Activated naive CD4-positive, alpha-beta T cell treated with anti-CD3 and anti-CD28 coated beads, Interleukin-2, amount 50 U/mL, for 72 hours (primary cell): ENCODE measurements around the gene ZNF598. TPM values are rescaled to one million over a fixed set of nuclear protein-coding genes. Genes with fewer than 3 reads are reported as not detected.
"Not testable (repeated sequence)": the region's sequence is repeated elsewhere in the genome, so short reads cannot be mapped to it uniquely, and the experiment has no call there.

Experiments
- ATAC-seq, 2 donors: fragments of 150-1000 bp; cut with Tn5 transposase; 2 replicates each; pipeline ENCODE4 v1.10.0; 2021; ENCODE audit warnings: mild to moderate bottlenecking in 2 of 2, moderate library complexity in 2 of 2
- DNase-seq, 2 donors: peaks; one replicate each; pipeline ENCODE4 v3.0.0; 2021 to 2022; ENCODE audit warnings: low spot score in 2 of 2
- H3K27ac Mint-ChIP-seq, 2 donors: one replicate each; pipeline ENCODE4 v1.8.0; 2022; ENCODE audit warnings: mild to moderate bottlenecking in 2 of 2, mixed read lengths in 2 of 2
- H3K36me3 Mint-ChIP-seq, 2 donors: one replicate each; pipeline ENCODE4 v1.8.0; 2022; ENCODE audit warnings: mixed read lengths in 2 of 2
- H3K9me3 Mint-ChIP-seq, 2 donors: one replicate each; pipeline ENCODE4 v1.8.0; 2022; ENCODE audit warnings: mixed read lengths in 2 of 2
- total RNA-seq, 2 donors: library from RNA; stranded (reverse); gene quantifications; one replicate each; pipeline ENCODE4 v1.2.3, GENCODE V29; 2022

Gene ZNF598
- total RNA-seq, 2 donors from 2014 or later = 72.2 to 87.9 TPM

DNA sequence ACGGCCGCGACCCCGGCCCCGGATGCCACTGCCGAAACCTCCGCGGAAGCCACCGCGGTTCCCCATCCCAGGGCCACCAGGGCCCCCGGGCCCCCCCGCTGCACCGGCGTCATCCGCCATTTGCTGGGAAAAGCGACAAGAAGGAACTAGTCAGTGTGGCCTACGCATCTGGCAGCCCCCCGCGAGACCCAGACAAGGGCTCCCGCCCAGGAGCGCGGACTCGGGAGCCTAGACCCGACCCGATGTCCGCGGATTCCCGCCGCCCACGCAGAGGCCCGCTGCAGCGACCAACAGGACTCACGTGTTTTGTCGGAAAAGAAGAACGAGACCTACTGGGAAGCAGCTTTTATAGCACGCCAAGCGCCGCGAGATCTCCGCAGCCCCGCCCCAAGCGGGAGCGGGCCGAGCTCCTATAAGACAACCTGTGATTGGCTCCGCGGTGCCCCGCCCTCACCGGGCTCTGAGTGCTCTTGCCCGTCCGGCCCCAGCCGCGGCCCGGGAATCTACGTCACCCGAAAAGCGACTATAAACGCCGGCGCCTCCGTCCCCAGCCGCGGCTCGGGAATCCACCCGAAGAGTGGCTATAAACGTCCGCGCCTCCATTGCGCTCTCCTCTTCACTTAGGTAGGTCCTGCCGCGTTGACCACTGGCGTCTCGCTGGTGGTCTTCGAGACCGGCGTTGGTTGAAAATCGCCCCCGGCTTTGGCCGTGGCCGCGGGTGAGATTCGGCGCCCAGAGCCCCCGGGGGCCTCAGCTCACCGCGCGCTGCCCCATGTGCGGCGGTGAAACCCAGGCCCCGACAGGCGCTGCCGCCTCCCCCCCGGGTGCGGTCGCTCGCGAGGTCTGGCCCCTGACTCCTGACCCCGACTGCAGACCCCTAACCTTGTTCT is 44.9 kb downstream of the ZNF598 start, which contains the start of gene RPS2:
RPS2 (minus strand) TSS at position 321 of the 890 bp plus-strand sequence; CDS start at position 120, 201 bp downstream.
- ATAC-seq (peak; percentile 87 to 94), DNase-seq (peak; percentile 99)
- H3K27ac Mint-ChIP-seq = peak within 1 kb of the TSS; percentile 99
- peaks cover 50 to 58% of the 10 kb centered on the region in 2 donors for H3K36me3 Mint-ChIP-seq
- H3K9me3 Mint-ChIP-seq = no peaks in the 10 kb centered on the region

DNA sequence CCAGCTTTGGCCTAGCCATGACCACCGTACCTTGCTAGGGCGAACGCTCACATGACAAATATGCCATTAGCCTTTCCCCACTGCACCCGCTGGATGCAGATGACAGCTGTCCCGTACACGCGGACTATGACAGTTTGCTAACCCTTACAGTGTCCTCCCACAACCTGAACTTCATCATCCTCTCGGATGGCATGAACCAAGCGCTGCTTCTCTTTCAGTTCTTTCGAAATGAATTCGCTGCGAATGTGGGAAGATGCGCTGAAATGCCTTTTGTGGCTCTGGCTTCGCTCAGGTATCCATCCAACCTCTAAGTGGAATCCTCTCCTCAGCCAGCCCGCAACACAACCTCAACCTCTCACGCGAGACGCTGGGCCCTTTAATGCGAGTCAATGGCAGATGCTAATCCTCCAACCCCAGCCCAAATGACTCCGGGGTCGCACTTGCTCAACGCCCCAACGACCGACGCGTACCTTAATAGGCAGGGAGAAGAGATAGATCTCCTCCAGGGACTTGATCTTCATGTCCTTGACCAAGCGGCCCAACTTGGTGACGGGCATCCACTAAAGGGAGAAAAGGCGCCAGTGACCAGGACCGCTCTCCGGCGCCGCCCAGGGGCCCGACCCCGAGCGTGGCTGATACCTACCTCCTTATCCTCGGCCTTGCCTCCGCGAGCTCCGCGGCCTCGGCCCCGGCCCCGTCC is 45.7 kb downstream of the ZNF598 start:
- DNase-seq (peak in 1 of 2 donors; percentile 44), ATAC-seq (peak in 1 of 2 donors; percentile 7)
- H3K27ac Mint-ChIP-seq = peak overlapping the region; percentile 97 to 99
- peaks cover 51 to 59% of the 10 kb centered on the region in 2 donors for H3K36me3 Mint-ChIP-seq
- H3K9me3 Mint-ChIP-seq = no peaks in the 10 kb centered on the region

DNA sequence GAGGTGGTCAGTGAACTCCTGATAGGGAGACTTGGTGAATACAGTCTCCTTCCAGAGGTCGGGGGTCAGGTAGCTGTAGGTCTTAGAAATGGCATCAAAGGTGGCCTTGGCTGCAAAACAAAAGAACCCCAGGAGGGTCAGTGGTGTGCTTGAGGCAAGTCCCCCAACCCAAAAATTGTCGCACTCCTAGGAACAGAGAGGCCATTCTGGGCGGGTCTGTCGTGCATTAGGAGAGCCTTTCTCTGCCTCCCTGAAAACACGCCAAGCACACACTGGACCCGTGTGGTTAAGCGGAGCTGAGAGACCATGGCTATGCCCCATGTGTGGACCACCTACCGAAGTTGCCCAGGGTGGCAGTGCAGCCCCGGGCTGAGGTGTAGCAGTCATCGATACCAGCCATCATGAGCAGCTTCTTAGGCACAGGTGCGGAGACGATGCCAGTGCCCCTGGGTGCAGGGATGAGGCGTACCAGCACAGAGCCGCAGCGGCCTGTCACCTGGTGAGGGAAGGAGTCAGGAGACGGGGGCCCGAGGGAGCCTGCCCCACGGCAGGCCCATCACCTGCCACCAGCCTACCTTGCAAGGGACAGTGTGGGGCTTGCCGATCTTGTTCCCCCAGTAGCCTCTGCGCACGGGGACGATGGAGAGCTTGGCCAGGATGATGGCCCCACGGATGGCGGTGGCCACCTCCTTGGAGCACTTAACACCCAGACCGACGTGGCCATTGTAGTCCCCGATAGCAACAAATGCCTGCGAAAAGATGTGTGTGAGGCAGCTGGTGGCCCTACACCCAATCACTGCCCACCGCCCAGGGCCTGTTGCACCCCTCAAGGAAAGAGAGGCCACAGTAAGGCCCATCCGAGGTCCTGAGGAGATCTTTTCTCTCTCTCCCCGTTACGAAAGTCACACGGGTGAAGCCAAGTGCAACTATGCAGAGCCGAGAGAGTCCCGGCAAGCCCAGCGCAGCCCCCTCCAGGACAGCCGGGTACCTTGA is 47.2 kb downstream of the ZNF598 start:
- DNase-seq, ATAC-seq, H3K9me3 Mint-ChIP-seq: not testable (repeated sequence)
- H3K36me3 Mint-ChIP-seq = peaks cover 50 to 59% of the 10 kb centered on the region in 2 donors
- H3K27ac Mint-ChIP-seq = peak overlapping the region; percentile 97 to 99

DNA sequence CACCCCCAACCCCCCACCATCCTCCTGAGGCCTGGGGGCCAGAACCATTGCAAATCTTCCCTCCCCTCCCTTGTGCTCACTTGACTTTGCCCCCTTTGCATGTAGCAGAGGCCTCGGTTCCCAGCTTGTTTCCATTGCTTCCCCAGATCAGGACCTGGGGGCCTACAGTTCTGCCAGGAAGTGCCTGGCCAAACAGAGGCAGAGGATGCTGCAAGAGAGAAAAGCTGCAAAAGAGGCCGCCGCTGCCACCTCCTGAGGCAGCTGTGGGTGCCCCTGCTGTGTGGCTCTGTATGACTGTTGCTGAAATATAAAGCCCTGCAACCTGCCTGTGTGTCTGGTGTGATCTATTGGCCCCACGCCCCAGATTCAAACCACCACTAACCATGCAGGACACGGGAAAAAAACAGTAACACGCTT is 48.0 kb downstream of the ZNF598 start:
- ATAC-seq (no peak), DNase-seq (no peak)
- Mint-ChIP-seq H3K27ac (peak overlapping the region; percentile 97 to 99), H3K9me3 (no peaks in the 10 kb centered on the region), H3K36me3 (peaks cover 47 to 59% of the 10 kb centered on the region in 2 donors)

DNA sequence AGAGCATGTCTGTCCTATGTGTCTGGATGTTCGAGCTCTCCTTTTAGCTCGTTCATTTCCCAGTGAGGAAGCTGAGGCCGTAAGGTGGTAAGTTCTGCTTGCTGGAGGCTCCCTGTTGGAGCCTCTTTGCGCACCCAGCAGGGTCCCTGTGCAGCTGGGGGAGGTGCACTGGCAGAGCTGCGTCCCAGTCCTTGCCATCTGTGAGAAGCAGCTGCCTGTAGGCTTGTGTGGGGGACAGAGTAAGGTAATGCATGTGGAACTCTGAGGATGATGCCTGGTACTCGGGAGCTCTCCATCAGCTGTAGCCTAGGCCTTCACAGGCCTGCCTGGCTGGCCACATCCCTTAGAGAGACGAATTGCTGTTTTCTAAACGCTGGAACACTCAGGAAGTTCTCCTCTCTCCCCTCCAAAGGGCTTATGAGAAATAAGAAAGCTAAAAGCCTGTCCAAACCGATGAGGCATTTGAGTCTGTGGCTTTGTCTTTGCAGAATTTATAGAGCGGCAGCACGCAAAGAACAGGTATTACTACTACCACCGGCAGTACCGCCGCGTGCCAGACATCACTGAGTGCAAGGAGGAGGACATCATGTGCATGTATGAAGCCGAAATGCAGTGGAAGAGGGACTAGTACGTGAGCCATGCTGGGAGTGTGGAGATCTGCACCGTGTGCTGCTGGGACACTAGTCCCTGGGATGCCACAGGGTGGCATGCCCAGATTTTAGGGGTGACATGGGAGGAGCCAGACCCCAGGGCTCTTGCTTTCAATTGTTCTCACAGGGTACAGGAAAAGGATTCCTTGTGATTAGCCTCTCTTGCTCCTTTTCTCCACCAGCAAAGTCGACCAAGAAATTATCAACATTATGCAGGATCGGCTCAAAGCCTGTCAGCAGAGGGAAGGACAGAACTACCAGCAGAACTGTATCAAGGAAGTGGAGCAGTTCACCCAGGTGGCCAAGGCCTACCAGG is 48.7 kb downstream of the ZNF598 start:
- Mint-ChIP-seq H3K27ac (peak overlapping the region; percentile 94 to 98), H3K36me3 (peaks cover 47 to 59% of the 10 kb centered on the region in 2 donors), H3K9me3 (no peaks in the 10 kb centered on the region)
- DNase-seq = peak in 1 of 2 donors; percentile 50
- ATAC-seq = peak in 1 of 2 donors; percentile 1

DNA sequence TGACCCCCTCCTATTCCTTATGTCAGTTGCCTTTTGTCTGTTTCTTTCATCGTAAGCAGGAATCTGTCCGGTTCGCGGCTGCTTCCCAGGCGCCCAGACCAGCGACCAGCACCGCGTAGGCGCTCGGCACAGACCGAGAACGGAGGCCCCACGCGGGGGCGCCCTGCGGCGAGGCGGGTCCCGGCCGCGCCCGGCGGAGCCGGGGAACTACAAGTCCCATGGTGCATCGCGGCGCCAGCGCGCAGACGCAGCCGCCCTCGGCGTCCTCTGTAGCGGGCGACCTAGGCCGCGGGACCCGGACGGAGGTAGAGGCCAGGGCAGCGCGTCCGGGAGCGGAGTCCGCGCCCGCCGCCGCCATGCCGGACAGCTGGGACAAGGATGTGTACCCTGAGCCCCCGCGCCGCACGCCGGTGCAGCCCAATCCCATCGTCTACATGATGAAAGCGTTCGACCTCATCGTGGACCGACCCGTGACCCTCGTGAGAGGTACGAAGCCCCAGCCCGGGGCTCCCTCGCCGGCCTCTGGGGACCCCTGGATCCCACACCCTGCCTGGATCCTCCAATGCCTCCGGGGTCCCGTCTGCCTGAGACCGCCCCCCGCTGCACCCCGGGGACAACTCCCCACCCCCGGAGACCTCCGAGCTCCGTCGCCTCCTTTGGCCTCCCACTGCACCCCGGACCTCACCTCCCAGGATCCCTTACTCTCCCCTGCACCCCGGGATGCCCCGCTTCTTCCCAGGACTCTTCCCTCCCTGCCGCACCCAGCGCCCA is 50.2 kb downstream of the ZNF598 start, which contains the start of gene NDUFB10:
NDUFB10 (plus strand) TSS at position 270 of the 771 bp plus-strand sequence; CDS start at position 357, 87 bp downstream.
- ATAC-seq (peak; percentile 79 to 91), DNase-seq (peak; percentile 95 to 97)
- Mint-ChIP-seq H3K9me3 (no peaks in the 10 kb centered on the region), H3K27ac (peak within 1 kb of the TSS; percentile 94 to 98), H3K36me3 (peaks cover 32 to 45% of the 10 kb centered on the region in 2 donors)

DNA sequence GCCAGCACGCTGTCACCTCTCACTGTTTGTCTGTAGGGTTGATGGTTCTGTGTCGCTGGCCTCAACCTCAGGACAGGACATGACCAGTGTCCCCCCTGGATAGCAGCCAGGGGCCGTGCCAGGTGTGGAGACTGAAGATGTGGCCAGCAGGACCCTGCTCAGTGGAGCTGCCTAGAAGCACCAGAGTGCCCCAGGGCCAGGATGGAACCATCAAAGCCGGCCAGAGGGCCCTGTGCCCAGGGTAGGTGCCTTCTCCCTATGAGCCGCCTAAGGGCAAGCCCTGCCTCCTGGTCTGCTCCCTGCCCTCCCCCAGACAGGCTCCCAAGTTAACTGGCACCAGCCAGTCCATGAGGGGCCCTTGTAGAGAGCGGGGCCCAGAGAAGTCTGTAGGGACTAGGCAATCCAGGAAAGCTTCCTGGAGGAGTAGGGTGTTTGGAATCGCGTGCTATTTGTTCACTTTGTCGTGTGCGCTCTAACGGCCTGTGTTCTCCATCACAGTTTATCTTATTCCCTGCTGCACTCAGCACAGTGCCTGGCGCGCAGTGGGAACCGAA is 50.8 kb downstream of the ZNF598 start:
- Mint-ChIP-seq H3K9me3 (no peaks in the 10 kb centered on the region), H3K36me3 (peaks cover 25 to 38% of the 10 kb centered on the region in 2 donors), H3K27ac (peak overlapping the region in 1 of 2 donors; percentile 94)
- ATAC-seq (peak; percentile 3 to 18), DNase-seq (no peak)

DNA sequence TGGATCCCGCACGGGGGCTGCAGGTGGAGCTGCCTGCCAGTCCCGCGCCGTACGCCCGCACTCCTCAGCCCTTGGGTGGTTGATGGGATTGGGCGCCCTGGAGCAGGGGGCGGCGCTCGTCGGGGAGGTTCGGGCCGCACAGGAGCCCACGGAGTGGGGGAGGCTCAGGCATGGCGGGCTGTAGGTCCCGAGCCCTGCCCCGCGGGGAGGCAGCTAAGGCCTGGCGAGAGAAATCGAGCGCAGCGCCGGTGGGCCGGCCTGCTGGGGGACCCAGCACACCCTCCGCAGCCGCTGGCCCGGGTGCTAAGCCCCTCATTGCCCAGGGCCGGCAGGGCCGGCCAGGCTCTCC is 51.5 kb downstream of the ZNF598 start:
- H3K9me3 Mint-ChIP-seq, ATAC-seq, DNase-seq, H3K27ac Mint-ChIP-seq: not testable (repeated sequence)
- H3K36me3 Mint-ChIP-seq = peaks cover 18 to 31% of the 10 kb centered on the region in 2 donors

DNA sequence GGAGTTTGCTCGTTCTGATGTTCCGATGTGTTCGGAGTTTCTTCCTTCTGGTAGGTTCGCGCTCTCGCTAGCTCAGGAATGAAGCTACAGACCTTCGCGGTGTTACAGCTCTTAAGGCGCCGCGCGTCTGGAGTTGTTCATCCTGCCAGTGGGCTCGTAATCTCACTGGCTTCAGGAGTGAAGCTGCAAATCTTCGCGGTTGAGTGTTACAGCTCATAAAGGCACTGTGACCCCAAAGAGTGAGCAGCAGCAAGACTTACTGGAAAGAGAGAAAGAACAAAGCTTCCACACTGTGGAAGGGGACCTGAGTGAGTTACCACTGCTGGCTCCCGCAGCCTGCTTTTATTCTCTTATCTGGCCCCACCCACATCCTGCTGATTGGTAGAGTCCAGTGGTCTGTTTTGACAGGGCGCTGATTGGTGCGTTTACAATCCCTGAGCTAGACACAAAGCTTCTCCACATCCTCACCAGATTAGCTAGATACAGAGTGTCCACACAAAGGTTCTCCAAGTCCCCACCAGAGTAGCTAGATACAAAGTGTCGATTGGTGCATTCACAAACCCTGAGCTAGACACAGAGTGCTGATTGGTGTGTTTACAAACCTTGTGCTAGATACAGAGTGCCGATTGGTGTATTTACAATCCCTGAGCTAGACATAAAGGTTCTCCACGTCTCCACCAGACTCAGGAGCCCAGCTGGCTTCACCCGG is 52.0 kb downstream of the ZNF598 start:
- H3K27ac Mint-ChIP-seq, DNase-seq, ATAC-seq, H3K9me3 Mint-ChIP-seq: not testable (repeated sequence)
- peaks cover 13 to 26% of the 10 kb centered on the region in 2 donors for H3K36me3 Mint-ChIP-seq

DNA sequence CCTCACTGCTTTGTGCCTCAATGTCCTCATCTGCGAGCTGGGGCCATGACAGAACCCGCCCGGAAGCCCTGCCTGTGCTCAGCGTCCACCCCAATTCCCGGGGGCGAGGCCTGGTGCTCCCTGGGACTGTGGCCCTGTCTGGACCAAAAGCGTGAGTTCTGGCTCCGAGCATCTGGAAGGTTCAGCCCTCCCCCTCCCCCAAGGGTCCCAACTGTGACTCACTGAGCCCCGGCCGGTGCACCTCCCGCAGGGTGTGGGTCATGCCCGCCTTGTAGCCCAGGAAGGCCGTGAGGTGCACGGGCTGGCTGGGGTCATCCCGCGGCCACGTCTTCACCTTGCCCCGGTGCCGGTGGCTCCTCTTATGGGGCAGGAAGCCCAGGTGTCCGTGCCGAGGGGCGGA is 55.9 kb downstream of the ZNF598 start:
- no peaks in the 10 kb centered on the region for H3K9me3 Mint-ChIP-seq
- no peaks in the 10 kb centered on the region for H3K36me3 Mint-ChIP-seq
- no peak overlapping the region for H3K27ac Mint-ChIP-seq
- DNase-seq (peak in 1 of 2 donors; percentile 55), ATAC-seq (no peak)

DNA sequence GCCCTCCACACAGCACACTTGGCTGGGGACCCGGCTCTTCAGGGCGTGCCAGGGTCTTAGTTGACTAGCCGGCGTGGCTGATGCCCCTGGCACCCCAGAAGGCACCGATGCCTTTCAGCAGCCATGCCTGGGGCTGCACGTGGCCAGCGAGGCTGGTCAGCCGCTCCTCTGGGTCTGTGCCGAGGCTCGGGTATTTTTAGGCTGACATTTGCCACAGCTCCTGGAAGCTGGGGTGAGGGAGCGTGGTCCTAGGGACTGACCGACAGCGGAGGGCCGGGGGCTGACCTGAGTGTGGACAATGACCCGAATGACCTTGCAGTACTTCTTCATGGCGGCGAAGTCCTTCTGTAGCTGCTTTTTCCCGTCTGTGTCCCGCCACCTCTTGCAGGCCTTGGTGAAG is 59.1 kb downstream of the ZNF598 start:
- no peak for DNase-seq
- ATAC-seq = no peak
- Mint-ChIP-seq H3K9me3 (no peaks in the 10 kb centered on the region), H3K27ac (no peak overlapping the region), H3K36me3 (no peaks in the 10 kb centered on the region)

DNA sequence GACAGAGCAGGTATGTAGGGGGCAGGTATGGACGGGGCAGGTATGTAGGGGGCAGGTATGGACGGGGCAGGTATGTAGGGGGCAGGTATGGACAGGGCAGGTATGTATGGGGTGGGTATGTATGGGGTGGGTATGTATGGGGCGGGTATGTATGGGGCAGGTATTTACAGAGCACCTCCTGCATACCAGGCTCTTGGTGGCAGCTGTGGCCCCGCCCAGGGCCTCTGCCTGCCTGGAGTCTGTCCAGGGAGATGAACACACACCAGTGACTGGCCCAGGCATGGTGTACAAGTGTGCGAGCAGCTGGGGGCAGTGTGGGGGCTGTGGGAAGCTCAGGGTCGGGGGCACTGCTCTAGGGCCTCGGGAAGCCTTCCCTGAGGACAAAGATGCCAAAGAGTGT is 59.6 kb downstream of the ZNF598 start:
- H3K9me3 Mint-ChIP-seq = no peaks in the 10 kb centered on the region
- H3K27ac Mint-ChIP-seq = no peak overlapping the region
- H3K36me3 Mint-ChIP-seq = no peaks in the 10 kb centered on the region
- DNase-seq (no peak), ATAC-seq (no peak)

DNA sequence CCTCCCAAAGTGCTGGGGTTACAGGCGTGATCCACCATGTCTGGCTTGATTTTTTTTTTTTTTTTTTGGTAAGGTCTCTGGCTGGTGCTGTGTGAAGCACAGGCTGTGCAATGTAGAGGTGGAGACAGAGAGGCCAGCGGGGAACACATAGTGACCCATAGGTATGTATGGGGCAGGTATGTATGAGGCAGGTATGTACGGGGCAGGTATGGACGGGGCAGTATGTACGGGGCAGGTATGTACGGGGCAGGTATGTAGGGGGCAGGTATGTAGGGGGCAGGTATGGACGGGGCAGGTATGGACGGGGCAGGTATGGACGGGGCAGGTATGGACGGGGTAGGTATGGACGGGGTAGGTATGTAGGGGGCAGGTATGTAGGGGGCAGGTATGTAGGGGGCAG is 60.1 kb downstream of the ZNF598 start:
- no peak for DNase-seq
- no peak overlapping the region for H3K27ac Mint-ChIP-seq
- no peaks in the 10 kb centered on the region for H3K36me3 Mint-ChIP-seq
- H3K9me3 Mint-ChIP-seq = no peaks in the 10 kb centered on the region
- no peak for ATAC-seq
